ENCODE results near the gene LONP1.
A peak's percentile ranks its signal among the peaks of the same experiment; 100 is the strongest.

Gene LONP1

DNA sequence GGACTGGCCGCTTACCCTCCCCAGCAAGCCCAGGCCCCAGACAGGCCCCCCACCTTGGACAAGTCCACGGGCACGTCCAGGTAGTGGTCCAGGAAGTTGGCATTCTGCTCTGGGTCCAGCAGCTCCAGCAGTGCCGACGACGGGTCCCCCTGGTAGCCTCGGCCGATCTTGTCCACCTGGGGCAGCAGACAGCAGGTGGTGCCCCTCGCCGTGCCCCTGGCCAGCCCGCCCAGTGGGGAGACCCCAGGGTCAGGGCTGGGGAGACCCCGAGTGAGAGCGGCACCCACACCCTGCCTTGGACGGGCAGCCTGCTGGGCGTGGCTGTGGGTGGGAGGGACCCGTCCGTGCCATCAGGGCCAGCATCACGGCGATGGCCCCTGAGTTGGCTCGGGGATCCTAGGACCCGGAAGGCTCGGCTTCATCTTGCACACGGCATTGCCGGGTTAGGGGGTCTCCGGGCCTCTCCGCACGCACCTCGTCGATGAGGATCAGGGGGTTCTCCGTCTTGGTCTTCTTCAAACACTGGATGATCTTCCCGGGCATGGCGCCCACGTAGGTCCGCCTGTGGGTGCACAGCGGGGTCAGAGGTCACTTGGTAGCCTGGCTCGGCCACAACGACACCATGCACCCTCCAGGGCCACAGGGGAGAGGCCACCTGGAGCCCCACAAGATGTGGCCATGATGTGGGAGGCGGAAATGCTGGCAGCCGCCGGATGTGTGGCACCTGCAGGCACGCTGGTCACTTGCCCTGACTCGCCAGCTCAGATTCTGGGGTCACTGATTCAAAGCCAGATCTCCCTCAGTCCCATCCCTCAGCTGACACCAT, 23.5 kb downstream of the LONP1 start:
- TF ChIP-seq, protein P1, sequence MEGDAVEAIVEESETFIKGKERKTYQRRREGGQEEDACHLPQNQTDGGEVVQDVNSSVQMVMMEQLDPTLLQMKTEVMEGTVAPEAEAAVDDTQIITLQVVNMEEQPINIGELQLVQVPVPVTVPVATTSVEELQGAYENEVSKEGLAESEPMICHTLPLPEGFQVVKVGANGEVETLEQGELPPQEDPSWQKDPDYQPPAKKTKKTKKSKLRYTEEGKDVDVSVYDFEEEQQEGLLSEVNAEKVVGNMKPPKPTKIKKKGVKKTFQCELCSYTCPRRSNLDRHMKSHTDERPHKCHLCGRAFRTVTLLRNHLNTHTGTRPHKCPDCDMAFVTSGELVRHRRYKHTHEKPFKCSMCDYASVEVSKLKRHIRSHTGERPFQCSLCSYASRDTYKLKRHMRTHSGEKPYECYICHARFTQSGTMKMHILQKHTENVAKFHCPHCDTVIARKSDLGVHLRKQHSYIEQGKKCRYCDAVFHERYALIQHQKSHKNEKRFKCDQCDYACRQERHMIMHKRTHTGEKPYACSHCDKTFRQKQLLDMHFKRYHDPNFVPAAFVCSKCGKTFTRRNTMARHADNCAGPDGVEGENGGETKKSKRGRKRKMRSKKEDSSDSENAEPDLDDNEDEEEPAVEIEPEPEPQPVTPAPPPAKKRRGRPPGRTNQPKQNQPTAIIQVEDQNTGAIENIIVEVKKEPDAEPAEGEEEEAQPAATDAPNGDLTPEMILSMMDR (IDR thresholded peaks at IDR 0.05; ENCODE audit: borderline replicate concordance, control extremely low read depth, extremely low read depth, insufficient read depth, missing control alignments) = no peak
- in situ Hi-C loops (cut with MboI; ENCODE audit: low sequenced_read_pairs, unreplicated experiment) = no loop called here

DNA sequence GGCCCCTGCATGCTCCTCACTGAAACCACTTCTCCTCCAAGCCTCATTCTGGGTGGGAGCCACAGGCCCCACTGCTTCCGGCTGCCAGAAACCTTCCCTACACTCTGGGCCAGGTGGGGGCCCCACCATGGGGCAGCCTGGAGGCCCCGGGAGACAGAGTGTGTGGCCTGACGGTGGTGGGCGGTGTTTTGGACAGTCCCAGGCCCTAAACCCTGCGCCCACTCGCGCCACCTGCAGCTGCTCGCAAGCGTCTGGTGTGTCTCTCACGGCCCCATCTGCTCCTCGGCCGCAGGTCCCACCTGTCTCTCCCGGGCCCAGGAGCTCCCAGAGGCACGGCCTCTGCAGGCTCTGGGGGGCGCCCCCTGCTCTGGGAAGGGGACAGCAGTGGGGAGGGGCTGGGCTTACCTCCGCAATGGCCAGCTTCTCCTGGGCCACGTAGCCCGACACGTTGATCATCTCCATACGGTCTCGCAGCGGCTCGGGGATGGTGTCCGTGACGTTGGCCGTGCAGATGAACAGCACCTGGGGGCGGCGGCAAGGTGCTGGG, 24.2 kb downstream of the LONP1 start:
- DNase-seq (ENCODE audit: low spot score) = peak; percentile 64
- in situ Hi-C loops (cut with MboI; ENCODE audit: low sequenced_read_pairs, unreplicated experiment) = no loop called here
- TF ChIP-seq, protein P1 (IDR thresholded peaks at IDR 0.05; ENCODE audit: borderline replicate concordance, control extremely low read depth, extremely low read depth, insufficient read depth, missing control alignments) = peak; percentile 15

More for the DNA sequence above, 23.5 kb downstream of the LONP1 start:
- no peak for DNase-seq (ENCODE audit: low spot score)

DNA sequence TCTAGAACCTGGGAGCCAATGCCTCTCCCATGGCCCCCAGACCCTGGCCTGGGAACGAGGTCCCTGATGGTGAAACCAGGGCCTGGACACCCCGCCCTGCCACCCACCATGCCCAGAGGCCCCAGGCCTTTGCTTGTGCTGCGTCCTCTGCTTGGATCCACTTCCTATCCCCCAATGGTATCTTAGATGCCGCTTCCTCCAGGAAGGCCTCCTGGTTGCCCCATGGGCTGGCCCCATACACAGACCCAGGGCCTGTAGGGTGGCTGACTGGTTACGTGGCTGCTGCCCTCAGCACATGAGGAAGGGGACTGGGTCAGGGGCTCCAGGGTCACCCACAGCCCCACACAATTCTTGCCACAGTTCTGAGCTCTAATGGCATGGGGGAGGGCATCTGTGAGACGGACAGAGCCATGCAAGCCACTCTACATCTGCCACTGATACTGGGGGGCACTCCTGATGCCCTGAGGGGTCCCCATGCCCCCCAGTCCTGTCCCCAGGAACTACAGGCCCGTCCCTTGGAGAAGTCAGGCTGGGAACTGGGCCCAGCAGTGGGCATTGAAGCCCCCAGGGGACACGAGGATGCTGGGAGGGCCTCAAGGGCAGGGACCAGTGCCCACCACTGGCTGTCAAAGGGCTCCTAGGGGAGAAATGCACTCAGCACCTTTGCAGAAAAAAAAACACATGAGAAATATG, 24.8 kb downstream of the LONP1 start:
- TF ChIP-seq, protein P1 (IDR thresholded peaks at IDR 0.05; ENCODE audit: borderline replicate concordance, control extremely low read depth, extremely low read depth, insufficient read depth, missing control alignments) = no peak
- in situ Hi-C loops (cut with MboI; ENCODE audit: low sequenced_read_pairs, unreplicated experiment) = no loop called here
- no peak for DNase-seq (ENCODE audit: low spot score)

DNA sequence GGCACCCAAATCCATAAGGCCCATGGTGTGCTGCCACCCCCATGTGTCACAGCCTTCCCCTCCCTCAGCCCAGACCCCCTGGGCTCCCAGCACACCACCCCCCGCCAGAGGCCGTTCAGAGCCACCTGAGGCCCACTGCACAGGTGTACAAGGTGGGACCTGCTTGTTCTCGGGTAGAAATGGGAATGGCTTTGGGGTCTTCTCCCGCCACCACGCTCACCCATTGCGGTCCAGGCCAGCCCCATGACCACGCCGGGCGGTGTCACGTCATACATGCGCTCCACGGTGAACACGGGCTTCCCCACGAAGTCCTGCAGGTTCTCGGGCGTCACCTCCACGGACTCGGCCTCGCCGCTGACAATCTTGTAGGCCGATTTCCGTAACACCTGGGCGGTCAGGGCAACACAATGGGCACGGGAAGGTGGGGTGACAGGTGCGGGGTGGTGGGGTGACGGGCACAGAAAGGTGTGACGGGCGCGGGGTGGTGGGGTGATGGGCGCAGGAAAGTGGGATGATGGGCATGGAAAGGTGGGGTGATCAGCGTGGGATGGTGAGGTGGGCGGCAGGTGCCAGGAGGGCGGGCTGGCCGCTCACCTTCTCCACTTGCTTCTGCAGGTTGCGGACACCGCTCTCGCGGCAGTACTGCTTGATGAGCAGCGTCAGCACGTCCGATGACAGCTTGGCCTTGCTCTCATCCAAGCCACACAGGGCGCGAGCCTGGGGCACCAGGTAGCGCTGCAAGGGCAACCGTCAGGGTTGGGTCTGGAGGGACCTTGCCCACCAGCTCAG, 25.6 kb downstream of the LONP1 start:
- TF ChIP-seq, protein P1 (IDR thresholded peaks at IDR 0.05; ENCODE audit: borderline replicate concordance, control extremely low read depth, extremely low read depth, insufficient read depth, missing control alignments) = no peak
- in situ Hi-C loops (cut with MboI; ENCODE audit: low sequenced_read_pairs, unreplicated experiment) = no loop called here
- DNase-seq (ENCODE audit: low spot score) = no peak

DNA sequence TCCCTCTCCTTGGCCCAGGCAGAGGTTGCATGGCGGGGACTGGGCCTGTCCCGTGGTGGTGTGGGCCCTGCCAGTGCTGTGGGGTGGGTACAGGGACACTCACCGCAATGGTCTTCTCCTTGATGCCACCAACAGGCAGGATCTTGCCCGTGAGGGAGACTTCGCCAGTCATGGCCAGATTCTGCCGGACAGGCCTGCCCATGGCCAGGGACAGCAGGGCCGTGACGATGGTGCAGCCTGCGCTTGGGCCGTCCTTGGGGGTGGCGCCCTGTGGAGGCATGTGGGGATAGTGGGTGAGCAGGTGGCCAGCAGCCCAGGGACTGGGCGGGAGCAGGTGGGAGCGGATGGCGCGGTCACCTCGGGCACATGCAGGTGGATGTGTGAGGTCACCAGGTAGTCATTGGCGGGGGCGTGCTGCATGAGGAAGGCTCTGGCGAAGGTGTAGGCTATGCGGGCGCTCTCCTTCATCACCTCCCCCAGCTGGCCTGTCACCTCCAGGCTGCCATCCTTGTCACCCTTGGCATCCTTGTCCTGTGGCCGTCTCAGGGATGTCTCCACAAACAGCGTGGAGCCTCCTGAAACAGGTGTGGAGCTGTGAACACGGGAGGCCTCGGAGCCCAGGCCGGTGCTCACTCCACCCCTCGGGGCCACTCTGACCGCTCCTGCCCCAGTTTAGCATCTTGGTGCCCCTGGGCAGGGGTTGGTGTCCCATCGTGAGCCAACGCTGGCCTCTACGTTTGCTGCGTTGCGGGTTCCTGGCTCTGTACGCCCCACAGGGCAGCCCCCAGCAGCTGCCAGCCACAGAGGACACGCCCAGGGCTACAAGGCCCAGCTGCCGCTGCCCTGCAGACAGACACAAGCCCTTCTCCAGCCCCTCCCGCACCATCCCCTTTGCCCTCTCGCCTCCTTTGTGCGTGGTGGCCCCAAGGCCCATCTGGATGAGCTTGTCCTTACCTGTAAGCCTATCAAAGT, 26.5 kb downstream of the LONP1 start:
- DNase-seq (ENCODE audit: low spot score) = no peak
- in situ Hi-C loops (cut with MboI; ENCODE audit: low sequenced_read_pairs, unreplicated experiment) = no loop called here
- TF ChIP-seq, protein P1 (IDR thresholded peaks at IDR 0.05; ENCODE audit: borderline replicate concordance, control extremely low read depth, extremely low read depth, insufficient read depth, missing control alignments) = no peak
